HS-5 (cell line): Measurements from ENCODE around the gene HSPG2.
"Not testable (repeated sequence)": the region's sequence is repeated elsewhere in the genome, so short reads cannot be mapped to it uniquely, and the experiment has no call there.

Experiments
- DNase-seq: peaks from one replicate; pipeline ENCODE4 v3.0.0-alpha.2; 2012; ENCODE audit warnings: low read depth

The HSPG2 gene

DNA sequence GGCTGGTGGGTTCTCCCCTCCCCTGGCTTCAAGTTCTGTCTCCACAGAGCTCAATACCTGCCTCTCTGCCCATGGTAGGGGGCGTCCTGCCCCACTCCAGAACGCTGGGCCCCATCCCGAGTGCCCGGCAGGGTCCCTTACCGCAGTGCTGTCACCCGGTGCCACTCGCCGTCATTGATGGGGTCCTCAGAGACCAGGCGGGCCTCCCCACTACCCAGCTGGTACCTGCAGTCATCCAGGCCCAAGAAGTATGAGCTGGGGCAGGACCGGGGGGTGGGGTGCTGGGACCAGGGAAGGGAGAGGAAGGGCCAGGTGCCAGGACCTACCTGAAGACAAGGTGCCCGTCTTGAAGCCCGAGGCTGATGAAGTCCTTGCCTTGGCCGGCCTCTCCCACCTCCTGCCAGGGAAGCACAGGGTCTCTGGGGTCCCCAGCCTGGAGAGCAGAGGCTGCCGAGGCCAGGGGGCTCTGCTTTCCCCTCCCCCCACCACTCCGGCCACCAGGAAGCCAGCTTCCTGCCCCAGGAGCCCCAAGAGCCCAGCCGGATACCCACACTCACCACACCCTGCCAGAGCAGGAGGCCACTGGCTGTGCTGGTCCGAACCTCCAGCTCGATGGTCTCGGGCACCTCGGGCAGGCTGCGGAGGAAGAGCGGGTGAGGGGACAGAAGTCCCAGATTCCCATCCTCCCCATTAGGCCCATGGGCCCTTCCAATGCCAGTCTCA lies 113.0 kb downstream of the HSPG2 start:
- DNase-seq: no peak

DNA sequence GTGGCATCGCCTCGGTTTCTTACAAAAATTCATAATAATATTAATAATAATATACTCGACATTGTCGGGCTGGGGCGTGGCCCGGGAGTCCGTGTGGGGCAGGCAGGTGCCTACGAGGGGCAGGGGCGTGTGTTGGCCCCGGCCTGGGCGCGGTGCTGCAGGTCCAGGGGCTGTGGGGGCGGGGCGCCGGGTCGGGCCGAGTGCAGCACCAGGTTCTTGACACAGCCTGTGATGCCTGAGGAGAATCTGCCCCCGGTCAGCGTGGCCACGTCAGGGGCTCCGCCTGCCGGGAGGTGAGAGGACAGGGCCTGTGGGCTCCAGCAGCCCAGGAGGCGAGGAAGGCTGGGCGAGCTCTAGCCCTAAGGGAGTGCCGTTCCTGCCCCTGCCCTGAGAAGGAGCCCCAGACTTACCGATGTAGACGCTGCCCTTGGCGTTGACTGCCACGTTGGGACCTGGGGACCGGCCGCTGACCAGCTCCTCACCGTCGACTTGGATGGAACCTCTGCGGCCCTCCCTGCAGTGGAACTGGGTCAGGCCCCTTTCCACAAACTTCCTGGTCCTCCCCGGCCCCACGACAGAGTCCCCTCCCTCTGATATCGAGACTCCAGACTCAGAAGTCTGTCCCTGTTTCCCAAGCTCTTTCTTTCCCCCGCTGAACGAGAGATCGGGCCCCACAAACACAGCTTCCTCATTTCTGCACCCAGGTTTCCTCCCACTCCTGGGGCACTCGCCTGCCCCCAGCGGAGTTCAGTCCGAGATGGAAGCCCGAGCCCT lies 113.7 kb downstream of the HSPG2 start:
- DNase-seq: no peak

DNA sequence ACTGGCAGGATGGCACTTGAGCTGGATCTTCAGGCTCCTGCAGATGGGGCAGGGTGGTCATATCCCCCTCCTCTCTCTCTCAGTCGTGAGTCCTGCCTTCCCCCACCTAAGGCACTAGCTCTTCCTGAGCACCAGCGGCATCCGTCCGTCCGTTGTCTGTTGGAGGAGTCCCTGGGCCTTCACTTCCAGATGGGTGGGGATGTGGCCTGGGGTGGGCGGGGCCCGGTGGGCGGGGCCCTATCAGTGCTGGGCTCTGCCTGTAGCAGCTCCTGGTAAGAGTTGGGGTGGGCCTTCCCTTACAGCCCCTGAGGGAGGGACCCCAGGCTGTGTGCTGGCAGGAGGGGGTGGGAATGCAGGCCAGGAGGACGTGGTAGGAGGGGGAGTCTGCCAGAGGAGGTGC lies 114.8 kb downstream of the HSPG2 start:
- no peak for DNase-seq

DNA sequence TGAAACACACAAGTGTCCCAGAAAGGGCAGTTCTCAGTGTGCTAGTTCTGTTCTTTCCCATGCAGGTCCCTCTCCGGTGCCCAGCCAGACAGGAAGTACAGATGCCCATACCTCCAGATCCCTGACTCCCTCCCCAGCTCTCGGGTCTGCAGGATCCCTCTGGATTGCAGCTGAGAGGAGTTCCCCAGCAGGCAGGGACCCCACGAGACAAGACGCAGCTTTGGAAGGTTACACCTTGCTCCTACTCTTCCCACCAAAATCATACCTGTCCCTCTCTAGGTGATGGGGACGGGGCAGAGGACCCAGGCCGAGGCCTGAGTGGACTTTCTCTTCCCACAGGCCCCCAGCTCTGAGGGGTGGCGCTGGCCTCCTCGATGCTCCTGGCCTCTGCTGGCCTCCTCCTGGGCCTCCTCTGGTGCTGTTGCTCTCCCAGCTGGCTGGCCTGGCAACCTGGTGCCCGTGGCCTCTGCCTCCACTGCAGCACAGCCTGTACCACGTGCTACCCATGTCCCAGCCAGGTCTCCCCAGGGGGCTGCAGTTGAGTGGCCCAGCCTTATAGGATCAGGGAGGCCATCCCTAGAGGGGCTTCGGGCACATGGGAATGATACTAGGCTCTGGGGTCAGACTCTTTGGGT lies 115.6 kb downstream of the HSPG2 start:
- DNase-seq: no peak

DNA sequence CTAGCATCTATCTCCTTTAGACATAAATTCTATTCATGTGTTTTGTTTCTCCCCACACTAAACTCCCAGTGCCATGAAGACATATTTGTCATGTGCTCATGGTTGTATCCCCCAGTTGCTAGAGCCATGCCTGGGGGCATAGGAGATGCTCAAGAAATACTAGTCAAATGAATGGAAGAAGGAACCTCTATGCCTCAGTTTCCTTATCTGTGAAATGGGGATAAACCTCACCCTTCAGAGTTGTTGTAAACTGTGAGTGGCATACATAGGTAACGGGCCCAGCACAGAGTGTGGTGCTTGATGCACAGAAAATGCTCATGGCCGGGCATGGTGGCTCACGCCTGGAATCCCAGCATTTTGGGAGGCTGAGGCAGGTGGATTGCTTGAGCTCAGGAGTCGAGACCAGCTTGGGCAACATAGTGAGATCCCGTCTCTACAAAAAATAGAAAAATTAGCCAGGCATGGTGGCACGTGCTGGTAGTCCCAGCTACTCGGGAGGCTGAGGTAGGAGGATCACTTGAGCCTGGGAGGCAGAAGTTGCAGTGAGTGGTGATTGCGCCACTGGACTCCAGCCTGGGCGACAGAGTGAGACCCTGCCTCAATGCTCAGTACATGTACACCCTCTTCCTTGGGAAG lies 116.4 kb downstream of the HSPG2 start:
- no peak for DNase-seq

DNA sequence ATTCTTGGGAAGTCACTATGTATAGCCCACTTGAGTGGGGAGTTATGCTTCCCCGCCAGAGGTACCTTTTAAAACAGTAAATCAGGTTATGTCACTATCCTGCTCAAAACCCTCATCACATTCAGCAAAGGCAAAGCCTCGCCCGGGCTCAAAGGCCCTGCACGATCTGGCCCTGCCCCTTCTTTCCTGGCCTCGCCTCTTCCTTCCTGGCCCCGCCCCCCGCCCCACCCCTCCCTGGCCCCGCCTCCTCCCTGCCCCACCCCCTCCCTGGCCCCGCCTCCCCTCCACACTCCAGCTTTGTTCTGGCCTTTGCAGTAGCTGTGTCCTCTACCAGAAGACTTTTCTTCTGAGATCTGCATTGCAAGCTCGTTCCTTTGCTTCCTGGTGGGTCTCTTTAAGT lies 118.5 kb downstream of the HSPG2 start:
- DNase-seq: no peak

DNA sequence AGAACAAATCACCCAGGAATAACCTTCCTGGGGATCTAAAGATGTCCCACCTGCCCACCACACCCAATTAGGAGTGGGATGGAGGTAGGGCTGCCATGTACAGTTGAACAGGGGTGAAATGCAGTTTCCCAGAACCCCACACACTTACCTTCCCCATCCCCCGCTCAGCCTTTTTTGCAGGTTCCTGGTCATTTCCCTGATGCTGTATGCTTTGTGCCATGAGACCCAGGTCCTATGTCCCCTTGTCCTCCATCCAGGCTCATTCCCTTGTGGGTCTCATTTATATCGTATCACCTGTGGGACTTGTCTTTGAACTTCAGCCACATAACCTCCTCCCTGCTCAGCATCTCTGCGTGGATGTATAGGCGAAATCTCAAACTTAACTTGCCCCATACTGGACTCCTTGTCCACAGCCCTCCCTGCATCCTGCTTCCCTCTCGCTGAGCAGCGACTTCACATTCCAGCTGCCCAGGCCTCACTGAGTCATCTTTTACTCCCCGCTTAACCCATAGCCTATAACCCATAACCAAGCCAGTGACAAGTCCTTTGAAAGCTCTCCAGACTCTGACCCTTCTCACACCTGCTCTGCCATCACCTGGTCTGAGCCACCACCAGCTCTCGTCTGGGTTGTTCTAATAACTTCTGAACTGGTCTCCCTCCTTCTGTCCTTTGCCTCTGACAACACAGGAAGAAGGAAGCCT lies 120.4 kb downstream of the HSPG2 start:
- DNase-seq: peak; percentile 16

DNA sequence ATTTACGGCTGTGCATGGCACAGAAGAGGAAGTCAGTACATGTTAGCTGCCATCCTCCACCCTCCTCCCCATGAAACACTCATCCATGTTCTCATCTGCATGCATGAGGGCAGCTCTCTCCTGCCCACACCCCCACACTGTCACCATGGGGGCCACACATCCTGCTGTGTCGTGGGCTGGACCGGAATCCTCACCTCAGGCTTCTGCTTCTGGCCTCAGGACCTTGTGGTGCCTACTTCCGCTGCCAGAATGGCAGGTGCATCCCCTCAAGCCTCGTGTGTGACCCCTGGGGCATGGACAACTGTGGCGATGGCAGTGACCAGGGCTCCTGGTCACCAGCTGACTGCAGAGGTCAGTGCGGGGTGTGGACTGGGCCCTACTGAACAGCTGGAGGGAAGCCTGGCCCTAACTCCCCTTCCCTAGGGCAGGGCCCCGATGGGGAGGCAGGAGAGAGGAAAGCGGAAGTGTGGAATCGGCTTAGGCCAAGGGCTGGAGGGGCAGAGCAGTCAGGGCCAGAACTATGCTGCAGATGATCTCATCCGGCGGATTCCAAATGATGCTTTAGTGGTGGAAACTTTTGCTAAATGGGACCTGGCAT lies 121.3 kb downstream of the HSPG2 start:
- no peak for DNase-seq

DNA sequence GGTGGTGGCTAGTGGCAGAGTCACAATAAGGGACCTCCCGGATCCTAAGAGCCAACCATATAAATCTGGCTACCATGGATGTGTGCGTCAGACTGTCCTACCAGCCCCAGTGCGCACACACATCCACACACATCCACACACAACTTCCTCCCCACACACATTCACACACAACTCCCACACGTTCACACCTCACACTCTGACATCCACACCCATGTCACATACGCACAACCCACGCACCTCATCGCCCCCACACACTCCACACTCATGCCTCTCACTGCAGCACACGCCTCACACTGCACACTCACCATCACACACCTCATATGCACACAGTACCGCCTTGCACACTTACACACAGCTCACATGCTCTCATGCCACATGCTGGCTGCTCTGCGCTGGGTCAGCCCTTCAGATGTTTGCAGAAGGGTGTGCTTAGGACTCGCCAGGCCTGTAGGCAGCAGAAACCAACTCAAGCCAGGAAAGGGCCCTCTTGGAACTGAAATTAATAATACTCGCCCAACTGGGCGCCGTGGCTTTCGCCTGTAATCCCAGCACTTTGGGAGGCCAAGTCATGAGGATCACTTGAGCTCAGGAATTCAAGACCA lies 122.0 kb downstream of the HSPG2 start:
- DNase-seq: no peak

DNA sequence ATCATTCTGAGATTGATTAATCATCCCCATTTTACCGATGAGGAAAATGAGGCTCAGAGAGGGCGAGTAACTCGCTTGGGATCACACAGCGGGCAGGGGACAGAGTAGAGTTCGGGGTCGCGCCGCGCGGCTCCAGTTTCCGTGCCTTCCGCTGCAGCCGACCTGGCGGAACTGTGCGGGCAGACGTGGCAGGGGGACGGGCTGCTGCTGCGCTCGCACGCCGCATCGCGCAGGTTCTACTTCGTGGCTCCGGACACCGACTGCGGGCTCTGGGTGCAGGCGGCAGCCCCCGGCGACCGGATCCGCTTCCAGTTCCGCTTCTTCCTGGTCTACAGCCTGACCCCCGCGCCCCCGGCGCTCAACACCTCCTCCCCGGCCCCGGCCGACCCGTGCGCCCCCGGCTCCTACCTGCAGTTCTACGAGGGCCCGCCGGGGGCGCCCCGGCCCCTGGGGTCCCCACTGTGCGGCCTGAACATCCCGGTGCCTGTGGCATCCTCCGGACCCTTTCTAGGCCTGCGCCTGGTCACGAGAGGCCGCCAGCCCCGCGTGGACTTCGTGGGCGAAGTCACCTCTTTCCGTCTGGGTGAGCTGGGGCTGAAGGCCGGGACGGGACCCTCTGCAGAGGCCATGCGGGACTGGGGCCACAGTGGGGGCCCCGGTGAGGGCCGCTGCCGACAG lies 122.7 kb downstream of the HSPG2 start:
- DNase-seq: no peak

DNA sequence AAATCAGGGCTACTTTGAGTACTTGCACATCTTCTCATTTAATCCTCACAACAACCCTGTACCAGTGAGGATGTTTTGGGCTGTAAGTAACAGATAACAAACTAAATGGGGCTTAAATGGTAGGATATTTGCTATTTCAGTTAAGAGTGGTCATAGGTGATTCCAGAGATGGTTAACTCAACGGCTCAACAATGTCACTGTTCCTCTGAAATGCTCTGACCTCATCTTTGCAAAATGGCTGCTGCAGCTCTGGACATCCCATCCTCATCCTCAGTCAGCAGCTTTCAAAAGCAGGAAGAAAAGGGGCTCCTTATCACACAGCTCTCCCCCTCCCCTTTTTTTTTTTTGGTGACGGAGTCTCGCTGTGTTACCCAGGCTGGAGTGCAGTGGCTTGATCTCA lies 123.6 kb downstream of the HSPG2 start:
- no peak for DNase-seq

DNA sequence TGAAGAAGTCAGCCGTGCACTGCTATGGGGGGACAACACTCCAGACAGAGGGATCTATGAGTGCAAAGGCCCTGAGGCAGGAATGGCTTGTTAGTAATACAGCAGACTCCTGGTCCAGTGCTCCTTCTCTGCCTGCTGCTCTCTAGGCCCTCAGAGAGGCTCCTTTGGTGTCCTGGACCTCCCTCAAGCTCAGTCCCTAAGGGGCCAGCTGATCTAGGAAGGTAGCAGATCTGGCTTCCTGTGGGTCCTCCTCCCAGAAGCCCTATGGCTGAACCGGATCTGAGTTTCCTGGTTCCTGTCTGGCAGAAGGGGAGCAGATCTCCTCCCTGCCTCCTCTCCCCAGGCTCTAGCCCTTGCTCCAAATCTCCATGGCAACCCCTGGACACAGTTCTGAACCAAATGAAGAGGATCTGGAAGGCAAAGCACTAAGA lies 125.2 kb downstream of the HSPG2 start, which contains the start of gene LDLRAD2:
Gene LDLRAD2, plus strand, starts transcription at position 391 of the 431 bp plus-strand sequence. CDS start 187 bp downstream, outside the sequence.
- DNase-seq: no peak

DNA sequence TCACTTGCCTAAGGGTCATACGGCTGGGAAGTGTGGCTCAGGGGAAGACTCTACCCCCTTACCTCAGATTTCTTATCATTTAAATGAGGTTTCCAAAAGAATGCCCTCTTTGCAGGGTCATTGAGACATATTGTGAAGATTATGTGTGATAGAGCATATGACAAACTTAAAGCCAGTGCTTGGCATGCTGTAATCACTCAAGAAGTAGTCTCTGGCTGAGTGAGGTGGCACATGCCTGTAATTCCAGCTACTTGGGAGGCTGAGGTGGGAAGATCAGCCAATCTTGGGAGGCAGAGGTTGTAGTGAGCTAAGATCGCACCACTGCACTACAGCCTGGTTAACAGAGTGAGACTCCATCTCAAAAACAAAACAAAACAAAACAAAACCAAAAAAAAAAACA lies 132.6 kb downstream of the HSPG2 start:
- DNase-seq: no peak

DNA sequence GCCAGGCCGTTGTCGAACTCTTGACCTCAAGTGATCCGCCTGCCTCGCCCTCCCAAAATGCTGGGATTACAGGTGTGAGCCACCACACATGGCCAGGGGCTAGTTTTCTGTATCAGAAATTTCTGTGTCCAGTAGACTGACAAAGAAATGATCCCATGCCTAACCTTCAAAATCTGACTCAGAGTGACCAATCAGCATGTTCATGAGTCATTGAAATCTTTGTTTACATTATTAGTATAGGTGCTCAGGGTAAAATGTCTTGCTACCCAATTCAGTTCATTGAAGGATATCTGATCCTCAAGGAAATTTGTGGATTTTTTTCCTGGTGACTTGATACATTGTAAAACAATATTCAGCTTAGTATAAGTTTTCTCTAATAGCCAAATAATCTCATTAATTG lies 136.0 kb downstream of the HSPG2 start:
- peak; percentile 28 for DNase-seq

DNA sequence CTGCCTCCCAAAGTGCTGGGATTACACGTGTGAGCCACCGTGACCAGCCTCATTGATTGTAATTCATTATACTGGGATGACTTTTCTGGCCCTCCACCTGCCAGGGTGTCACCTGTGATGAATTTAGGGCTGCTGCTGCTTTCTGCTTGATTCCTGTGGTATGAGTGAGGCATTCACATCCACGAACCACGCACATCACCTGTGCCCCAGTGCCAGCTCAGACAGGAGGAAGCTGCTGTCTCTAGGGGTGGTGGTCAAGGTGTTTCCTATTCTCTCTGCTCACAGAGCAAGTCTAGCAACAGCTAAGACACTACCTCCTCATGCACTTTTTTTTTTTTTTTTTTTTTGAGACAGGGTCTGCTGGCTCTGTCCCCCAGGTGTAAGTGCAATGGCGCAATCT lies 137.4 kb downstream of the HSPG2 start:
- no peak for DNase-seq

DNA sequence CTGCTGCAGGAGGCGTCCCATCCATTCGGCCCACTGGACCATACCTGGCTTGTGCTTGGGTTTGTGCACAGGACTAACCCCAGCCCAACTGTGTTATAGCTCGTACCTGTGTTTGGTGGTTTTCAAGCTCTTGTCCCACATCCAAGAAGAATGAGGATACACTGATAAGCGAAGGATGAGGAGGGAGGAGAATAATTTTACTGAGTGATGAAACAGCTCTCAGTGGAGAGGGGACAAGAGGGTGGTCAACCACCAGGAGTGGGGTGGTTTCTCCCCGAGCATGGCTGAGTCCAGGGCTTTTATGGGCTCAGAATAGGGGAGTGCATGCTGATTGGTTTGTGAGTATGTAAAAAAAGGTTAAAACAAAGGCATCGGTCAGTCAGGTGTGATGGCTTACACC lies 142.0 kb downstream of the HSPG2 start:
- DNase-seq: no peak

DNA sequence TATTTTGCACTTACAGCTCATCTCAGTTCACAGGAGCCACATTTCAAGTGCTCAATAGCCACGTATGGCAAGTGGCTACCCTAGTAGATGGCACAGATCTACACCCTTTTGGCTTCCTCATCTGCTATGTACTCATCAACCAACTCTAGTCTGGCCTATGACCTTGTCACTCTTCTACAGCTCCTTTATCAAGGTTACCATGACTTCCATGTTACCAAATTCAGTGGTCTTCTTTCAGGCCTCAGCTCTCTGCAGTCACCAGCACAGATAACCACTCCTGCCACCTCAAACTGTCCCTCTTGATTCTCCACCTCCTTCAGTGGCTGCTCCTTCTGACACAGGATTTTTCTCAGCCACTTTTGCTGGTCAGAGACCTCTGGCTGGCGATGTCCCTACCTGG lies 142.5 kb downstream of the HSPG2 start:
- DNase-seq: no peak

DNA sequence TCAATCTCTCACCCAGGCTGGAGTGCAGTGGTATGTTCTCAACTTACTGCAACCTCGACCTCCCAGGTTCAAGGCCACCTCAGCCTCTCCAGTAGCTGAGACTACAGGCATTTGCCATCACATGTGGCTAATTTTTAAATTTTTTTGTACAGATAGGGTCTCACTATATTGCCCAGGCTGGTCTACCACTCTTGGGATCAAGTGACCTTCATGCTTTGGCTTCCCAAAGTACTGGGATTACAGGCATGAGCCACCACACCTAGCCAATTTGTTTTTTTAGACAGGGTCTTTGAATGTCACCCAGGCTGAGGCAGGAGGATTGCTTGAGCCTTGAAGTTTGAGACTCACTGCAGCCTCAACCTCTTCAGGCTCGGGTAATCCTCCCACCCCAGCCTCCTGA lies 144.0 kb downstream of the HSPG2 start:
- DNase-seq: no peak

DNA sequence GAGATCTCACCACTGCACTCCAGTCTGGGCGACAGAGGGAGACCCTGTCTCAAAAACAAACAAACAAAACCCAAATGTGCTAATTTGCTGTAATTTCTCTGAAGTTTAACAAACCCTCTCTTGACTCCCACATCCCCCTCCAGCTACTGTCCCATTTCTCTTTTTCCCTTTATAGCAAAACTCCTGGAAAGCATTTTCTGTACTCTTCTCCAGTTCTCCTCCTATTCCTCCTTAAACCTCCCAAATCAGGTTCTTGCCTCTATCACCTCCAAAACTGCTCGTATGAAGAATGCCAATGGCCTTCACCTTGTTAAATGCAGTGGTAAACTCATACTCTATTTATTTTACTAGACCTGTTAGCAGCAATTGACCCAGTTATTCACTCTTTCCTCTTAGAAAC lies 150.5 kb downstream of the HSPG2 start:
- no peak for DNase-seq

DNA sequence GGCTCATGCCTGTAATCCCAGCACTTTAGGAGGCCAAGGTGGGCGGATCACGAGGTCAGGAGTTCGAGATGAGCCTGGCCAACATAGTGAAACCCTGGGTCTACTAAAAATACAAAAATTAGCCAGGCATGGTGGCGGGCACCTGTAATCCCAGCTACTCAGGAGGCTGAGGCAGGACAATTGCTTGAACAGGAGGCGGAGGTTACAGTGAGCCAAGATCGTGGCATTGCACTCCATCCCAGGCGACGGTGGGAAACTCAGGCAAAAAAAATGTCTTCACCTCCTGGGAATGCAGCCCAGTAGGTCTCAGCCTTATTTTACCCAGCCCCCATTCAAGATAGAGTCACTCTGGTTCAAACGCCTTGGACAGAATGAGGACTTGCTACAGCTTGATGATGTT lies 151.3 kb downstream of the HSPG2 start:
- not testable (repeated sequence) for DNase-seq
